Breast epithelium (tissue), 3 donors: ENCODE results near the gene APOL2.

Experiments
- CTCF ChIP-seq, 3 donors: fragments of 450-650 bp; IDR thresholded peaks; one replicate each; pipeline ENCODE4 v1.5.1; 2016 to 2017; ENCODE audit warnings: antibody characterized with exemption in 3 of 3, mild to moderate bottlenecking in 3 of 3, moderate library complexity in 3 of 3
- POLR2A ChIP-seq: fragments of 450-650 bp; IDR thresholded peaks from one replicate; pipeline ENCODE4 v1.6.1; 2016; ENCODE audit warnings: antibody characterized with exemption, mild to moderate bottlenecking, moderate library complexity
- POLR2AphosphoS5 ChIP-seq, 3 donors: sonication (generic); formaldehyde crosslinking; IDR thresholded peaks; one replicate each; pipeline ENCODE4 v1.6.1; 2017; ENCODE audit warnings: antibody characterized with exemption in 3 of 3

- TF ChIP-seq CTCF (IDR thresholded peaks at IDR 0.05) = no peak
- TF ChIP-seq POLR2A = no peak
- TF ChIP-seq POLR2AphosphoS5 (IDR thresholded peaks at IDR 0.05) = no peak
Measured at GRCh38 chr22:36284171-36284571, 44.8 kb upstream of the APOL2 start.
